GM12878 (cell line): Measurements from ENCODE around the gene ADAM23. TPM values are rescaled to one million over a fixed set of nuclear protein-coding genes. Genes with fewer than 3 reads are reported as not detected.
A peak's percentile ranks its signal among the peaks of the same experiment; 100 is the strongest.

ENCODE experiments used
- ATAC-seq: fragments of 200-7000 bp; cut with Tn5 transposase; 3 replicates; pipeline ENCODE4 v1.9.1; 2020; ENCODE audit warnings: mild to moderate bottlenecking, moderate library complexity
- BruUV-seq: library from RNA; stranded (reverse); fragments of 400-500 nt; replicated peaks from 2 replicates; lab custom pipeline; 2021; lab: Mats Ljungman, UMichigan
- CTCF ChIA-PET: fragments of 300-600 bp; sonication (Branson Sonifier 250); formaldehyde crosslinking; extraction: SDS; loops from one replicate; lab custom pipeline; 2021; ENCODE audit warnings: inconsistent platforms; lab: Yijun Ruan, JAX
- POLR2A ChIA-PET: fragments of 350-600 bp; formaldehyde crosslinking; extraction: SDS; loops from one replicate; lab custom pipeline; 2021; ENCODE audit warnings: inconsistent platforms; lab: Charles Lee
- RAD21 ChIA-PET: fragments of 300-600 bp; sonication (Branson Sonifier 250); formaldehyde crosslinking; loops from one replicate; lab custom pipeline; 2023; ENCODE audit warnings: antibody characterized with exemption; ENCODE audit not compliant: unreplicated experiment; lab: Charles Lee
- SMC1A ChIA-PET: fragments of 300-600 bp; sonication (Branson Sonifier 250); formaldehyde crosslinking; loops from one replicate; lab custom pipeline; 2023; ENCODE audit not compliant: unreplicated experiment, uncharacterized antibody; lab: Charles Lee
- DNase-seq: peaks from one replicate; pipeline ENCODE4 v3.0.0-alpha.2; 2011; ENCODE audit warnings: low read depth, low spot score
- FAIRE-seq: peaks from 3 replicates; lab custom pipeline; 2011; peaks lifted over from hg19 to GRCh38; lab: Jason Lieb, UNC
- H2AFZ ChIP-seq: 2 replicates; pipeline ENCODE4 v1.6.0; 2011; ENCODE audit warnings: low read depth, low read length, control low read depth; ENCODE audit not compliant: control insufficient read depth
- H3K27ac ChIP-seq: 2 replicates; pipeline ENCODE4 v1.5.1; 2011; ENCODE audit warnings: control low read depth; ENCODE audit not compliant: control insufficient read depth, insufficient read depth
- H3K27me3 ChIP-seq, 2 experiments: replicated peaks in 1 of 2; 2 replicates each; pipeline versions ENCODE4 v1.6.0 to v1.6.1; 2011; ENCODE audit warnings: low read length in 1 of 2; ENCODE audit not compliant: control insufficient read depth in 2 of 2, insufficient read depth in 2 of 2
- H3K36me3 ChIP-seq, 2 experiments: 2 replicates each; pipeline ENCODE4 v1.5.1; 2011; ENCODE audit warnings: low read length in 1 of 2; ENCODE audit not compliant: control insufficient read depth in 2 of 2, insufficient read depth in 2 of 2
- H3K4me1 ChIP-seq: 2 replicates; pipeline ENCODE4 v1.6.1; 2011; ENCODE audit warnings: mild to moderate bottlenecking, low read length, moderate library complexity, mixed read lengths; ENCODE audit not compliant: control insufficient read depth, insufficient read depth
- H3K4me2 ChIP-seq: 2 replicates; pipeline ENCODE4 v1.6.0; 2011; ENCODE audit warnings: control low read depth; ENCODE audit not compliant: control insufficient read depth, insufficient read depth
- H3K4me3 ChIP-seq: fragments of 200-600 bp; sonication (generic); 2 replicates; pipeline ENCODE4 v1.5.1; 2016
- H3K79me2 ChIP-seq: 2 replicates; pipeline ENCODE4 v1.6.0; 2011; ENCODE audit warnings: low read length; ENCODE audit not compliant: control insufficient read depth, insufficient read depth
- H3K9ac ChIP-seq: 2 replicates; pipeline ENCODE4 v1.8.0; 2011; ENCODE audit warnings: low read length, control low read depth, mixed read lengths; ENCODE audit not compliant: control insufficient read depth, insufficient read depth
- H3K9me3 ChIP-seq: replicated peaks from 3 replicates; pipeline ENCODE4 v1.5.1; 2011; ENCODE audit warnings: mild to moderate bottlenecking, low read length; ENCODE audit not compliant: control insufficient read depth, insufficient read depth
- H4K20me1 ChIP-seq: 2 replicates; pipeline ENCODE4 v1.6.0; 2011; ENCODE audit not compliant: control insufficient read depth, insufficient read depth
- ATF2 ChIP-seq: IDR thresholded peaks from 2 replicates; pipeline ENCODE4 v1.6.1; 2012; ENCODE audit warnings: low read length, inconsistent platforms
- BRCA1 ChIP-seq: IDR thresholded peaks from 2 replicates; pipeline ENCODE4 v1.6.1; 2011; ENCODE audit warnings: low read depth, low read length, improper control_type of control experiment
- EED ChIP-seq: sonication (generic); IDR thresholded peaks from 2 replicates; pipeline ENCODE4 v1.6.1; 2016; ENCODE audit warnings: antibody characterized with exemption, low read depth
- HDGF ChIP-seq: fragments of 450-650 bp; IDR thresholded peaks from 2 replicates; pipeline ENCODE4 v1.6.1; 2016; ENCODE audit warnings: antibody characterized with exemption
- IKZF2 ChIP-seq, 2 experiments: fragments of 450-650 bp; IDR thresholded peaks; 2 replicates each; pipeline ENCODE4 v1.6.1; 2017; ENCODE audit warnings: mild to moderate bottlenecking in 2 of 2, moderate library complexity in 2 of 2
- JUNB ChIP-seq: IDR thresholded peaks from 2 replicates; pipeline ENCODE4 v1.6.1; 2016; ENCODE audit warnings: antibody characterized with exemption, mild to moderate bottlenecking
- PRDM15 ChIP-seq: fragments of 450-650 bp; formaldehyde crosslinking; IDR thresholded peaks from 2 replicates; pipeline ENCODE4 v1.4.0; 2020; ENCODE audit warnings: mild to moderate bottlenecking, moderate library complexity
- SUPT20H ChIP-seq: IDR thresholded peaks from 2 replicates; pipeline ENCODE4 v1.6.1; 2011; ENCODE audit warnings: low read depth, mild to moderate bottlenecking, low read length, moderate library complexity, borderline replicate concordance; ENCODE audit not compliant: control insufficient read depth
- WGBS: methylation state at CpG from one replicate; pipeline ENCODE4 v1.1.6; 2016; ENCODE audit warnings: low lambda C conversion rate; ENCODE audit not compliant: insufficient replicate concordance, insufficient coverage; ENCODE audit errors: missing lambda C conversion rate; 5-methylcytosine and 5-hydroxymethylcytosine counted together
- in situ Hi-C: fragments of 300-500 bp; cut with MboI; formaldehyde crosslinking; loops from 9 replicates; pipeline ENCODE4 v1.14.3; 2018; ENCODE audit warnings: mixed read lengths
- intact Hi-C: fragments of 100-400 bp; cut with micrococcal nuclease; formaldehyde crosslinking; loops from one replicate; pipeline ENCODE4 v1.14.2; 2022; ENCODE audit not compliant: unreplicated experiment
- polyA plus RNA-seq, 11 experiments: library from polyadenylated mRNA; depleted of rRNA in 4 of 11; unstranded in 6 of 11; stranded (reverse) in 5 of 11; fragments of >200 nt; fragmentation: Nextera tagmentation in 4 of 11; fragmentation: Illumina TruSeq in 1 of 11; extraction: Ambion mirVana in 4 of 11; extraction: Trizol in 1 of 11; gene quantifications; 1 replicate in 1 of 11; 2 replicates in 10 of 11; pipeline versions ENCODE4 v1.2.1 to v1.2.3, GENCODE V29; 2011 to 2016; ENCODE audit warnings: inconsistent platforms in 2 of 11, missing spikeins in 2 of 11, low read depth in 1 of 11
- total RNA-seq, 4 experiments: library from RNA; depleted of rRNA in 3 of 4; stranded (reverse); fragments of >200 nt in 3 of 4; fragmentation: Illumina TruSeq in 1 of 4; extraction: Trizol in 1 of 4; gene quantifications; 2 replicates each; pipeline versions ENCODE4 v1.2.1 to v1.2.3, GENCODE V29; 2013 to 2021

Gene ADAM23
- total and polyA plus RNA-seq, 10 of the 15 experiments (the other 5 are each of a cell fraction or from before 2014, with no cell fraction given) = 5.7 to 41.8 (median 15.6) TPM

GRCh38 chr2:206452750-206453149 lies 9.4 kb downstream of the ADAM23 start:
- SMC1A ChIA-PET = no interaction called here
- H3K36me3 ChIP-seq = no peaks in the 10 kb centered on the region
- H3K27ac ChIP-seq = no peak overlapping the region; the same call in 1 of the 2 replicates
- FAIRE-seq (no peak), ATAC-seq (no peak)
- H3K27me3 ChIP-seq = no peaks in the 10 kb centered on the region
- no peak overlapping the region for H3K4me3 ChIP-seq
- no peaks in the 10 kb centered on the region for H3K79me2 ChIP-seq
- in situ Hi-C loops = no loop called here
- H3K9ac ChIP-seq = no peak overlapping the region
- no peak overlapping the region for H3K4me2 ChIP-seq
- peaks cover 19% of the 10 kb centered on the region for H3K4me1 ChIP-seq
- TF ChIP-seq SUPT20H (no peak), HDGF (0 out of 2 replicates have a peak, but pooled peaks have one; percentile 23)
- TF ChIP-seq, all 136 proteins: peak for 1
- WGBS = 17% methylated on average over 3 of the region's 3 CpGs
- ChIA-PET CTCF (interaction anchor here (1.0 kb wide), 1 partner anchor 20 kb away, joined by 3 read pairs; no protein-coding TSS in a partner anchor), RAD21 (no interaction called here), POLR2A (interaction anchor here (1.0 kb wide), 1 partner anchor 18 kb away, joined by 3 read pairs; no protein-coding TSS in a partner anchor)
- DNase-seq = no peak
- Histone ChIP-seq H4K20me1 (no peaks in the 10 kb centered on the region), H3K9me3 (no peaks in the 10 kb centered on the region; the same call in 2 of the 3 replicates), H2AFZ (no peak overlapping the region)
- intact Hi-C loops = loop anchor here (10.0 kb wide), 1 partner anchor 288 kb away; no protein-coding TSS in a partner anchor
- no TSS peak for BruUV-seq

GRCh38 chr2:206456078-206456754 lies 12.9 kb downstream of the ADAM23 start:
- FAIRE-seq = no peak
- H2AFZ ChIP-seq = no peak overlapping the region
- peaks cover 26% of the 10 kb centered on the region for H3K4me1 ChIP-seq
- POLR2A ChIA-PET = interaction anchor here (1.1 to 2.2 kb wide), 2 partner anchors 11 to 28 kb away, joined by 3 to 7 read pairs; no protein-coding TSS in a partner anchor
- intact Hi-C loops = loop anchor here (10.0 kb wide), 1 partner anchor 291 kb away; no protein-coding TSS in a partner anchor
- SMC1A ChIA-PET = interaction anchor here (0.6 to 2.4 kb wide), 7 partner anchors 10 to 279 kb away, joined by 3 to 8 read pairs (median 6); no protein-coding TSS in a partner anchor
- RAD21 ChIA-PET = interaction anchor here (0.7 to 1.5 kb wide), 6 partner anchors 32 to 103 kb away, joined by 3 to 5 read pairs (median 3); no protein-coding TSS in a partner anchor
- WGBS = 26% methylated on average over 5 of the region's 5 CpGs
- peak; percentile 4; the same call in 2 of the 3 replicates for ATAC-seq
- no TSS peak for BruUV-seq
- H4K20me1 ChIP-seq = no peaks in the 10 kb centered on the region
- DNase-seq = no peak
- H3K4me2 ChIP-seq = no peak overlapping the region
- in situ Hi-C loops = no loop called here
- no peaks in the 10 kb centered on the region for H3K79me2 ChIP-seq
- H3K4me3 ChIP-seq = no peak overlapping the region
- no peak overlapping the region for H3K27ac ChIP-seq
- H3K9me3 ChIP-seq = no peaks in the 10 kb centered on the region; the same call in 2 of the 3 replicates
- CTCF ChIA-PET = interaction anchor here (1.1 to 2.3 kb wide), 4 partner anchors 9 to 102 kb away, joined by 3 to 6 read pairs (median 4); no protein-coding TSS in a partner anchor
- TF ChIP-seq JUNB (no peak), PRDM15 (no peak), BRCA1 (no peak), EED (0 out of 2 replicates have a peak, but pooled peaks have one; percentile 40), ATF2 (no peak), IKZF2 (IDR thresholded peaks at IDR 0.05) (0 out of 4 replicates have a peak, but pooled peaks of 1 of the 2 experiments have one; percentile 25)
- no peak overlapping the region for H3K9ac ChIP-seq
- H3K36me3 ChIP-seq = no peaks in the 10 kb centered on the region
- no peaks in the 10 kb centered on the region for H3K27me3 ChIP-seq
